ENCODE data around the gene RAD51B. TPM values are rescaled to one million over a fixed set of nuclear protein-coding genes. Genes with fewer than 3 reads are reported as not detected.
"Not testable (repeated sequence)": the region's sequence is repeated elsewhere in the genome, so short reads cannot be mapped to it uniquely, and the experiment has no call there.

Gene RAD51B
- total and polyA plus RNA-seq, 5 donors: 0.88 to 5.3 (median 3.3) TPM

DNA sequence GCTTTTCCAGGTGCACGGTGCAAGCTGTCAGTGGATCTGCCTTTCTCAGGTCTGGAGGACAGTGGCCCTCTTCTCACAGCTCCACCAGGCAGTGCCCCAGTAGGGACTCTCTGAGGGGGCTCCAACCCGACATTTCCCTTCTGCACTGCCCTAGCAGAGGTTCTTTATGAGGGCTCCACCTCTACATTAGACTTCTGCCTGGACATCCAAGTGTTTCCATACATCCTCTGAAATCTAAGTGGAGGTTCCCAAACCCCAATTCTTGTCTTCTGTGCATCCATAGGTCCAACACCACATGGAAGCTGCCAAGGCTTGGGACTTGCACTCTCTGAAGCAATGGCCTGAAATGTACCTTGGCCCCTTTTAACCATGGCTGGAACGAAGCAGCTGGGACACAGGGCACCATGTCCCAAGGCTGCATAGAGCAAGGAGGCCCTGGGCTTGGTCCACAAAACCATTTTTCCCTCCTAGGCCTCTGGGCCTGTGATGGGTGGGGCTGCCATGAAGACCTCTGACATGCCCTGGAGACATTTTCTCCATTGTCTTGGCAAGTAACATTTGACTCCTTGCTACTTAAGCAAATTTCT is 282.2 kb downstream of the RAD51B start:
- H3K4me1 ChIP-seq (ENCODE audit: control insufficient read depth, insufficient read depth, low read length); ATAC-seq; H3K9me3 ChIP-seq (ENCODE audit: control insufficient read depth, low read length); H3K27ac ChIP-seq (ENCODE audit: low read length); intact Hi-C loops (cut with DNase I); H3K27me3 ChIP-seq (ENCODE audit: control insufficient read depth, insufficient read depth); H3K4me3 ChIP-seq (ENCODE audit: low read length); DNase-seq: not testable (repeated sequence)
- WGBS: over 99% methylated on average over 3 of the region's 3 CpGs

DNA sequence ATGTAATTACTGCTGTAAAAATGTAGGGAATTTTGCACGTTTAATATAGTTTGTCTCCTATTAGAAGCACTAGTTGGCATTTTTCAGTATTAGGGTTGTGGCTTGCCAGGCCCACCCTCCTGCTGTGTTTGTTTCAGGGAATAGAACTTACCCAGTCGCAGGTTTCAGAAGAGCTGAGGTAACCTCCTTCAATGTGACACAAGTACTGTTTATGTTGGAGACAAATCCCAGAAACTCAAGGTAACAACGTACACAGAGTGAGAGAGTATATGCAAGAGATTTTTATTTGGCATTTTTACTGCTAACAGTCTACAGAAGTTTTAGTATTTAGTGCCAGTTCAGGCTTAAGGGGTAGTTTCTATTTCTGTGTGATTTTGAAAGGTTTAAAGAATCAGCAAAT is 284.3 kb downstream of the RAD51B start:
- Histone ChIP-seq H3K27ac (ENCODE audit: low read length) (no peak overlapping the region), H3K4me1 (ENCODE audit: control insufficient read depth, insufficient read depth, low read length) (no peaks in the 10 kb centered on the region), H3K9me3 (ENCODE audit: control insufficient read depth, low read length) (peaks cover 5% of the 10 kb centered on the region), H3K4me3 (ENCODE audit: low read length) (no peak overlapping the region), H3K27me3 (ENCODE audit: control insufficient read depth, insufficient read depth) (no peaks in the 10 kb centered on the region)
- intact Hi-C loops (cut with DNase I): no loop called here
- 68% methylated on average over 3 of the region's 3 CpGs for WGBS
- no peak for DNase-seq
- ATAC-seq: peak in 1 of 2 donors; percentile 16

DNA sequence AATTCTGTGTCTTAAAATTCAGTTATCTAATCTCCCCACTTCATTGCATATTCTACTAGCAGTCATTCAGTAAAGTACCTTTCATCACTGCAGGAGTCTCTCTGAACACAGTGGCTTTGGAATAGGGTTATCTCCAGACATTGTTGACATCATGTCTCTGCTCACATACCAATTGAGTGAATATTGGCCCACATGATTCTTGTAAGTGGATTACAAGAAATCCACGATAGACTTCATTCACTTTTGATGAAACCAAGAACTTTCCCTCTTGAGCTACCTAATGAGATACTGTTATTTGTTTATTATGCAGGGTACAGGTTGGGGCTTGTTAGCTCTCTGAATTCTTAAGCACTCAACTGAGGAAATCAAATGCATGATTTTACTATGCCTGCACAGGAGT is 284.9 kb downstream of the RAD51B start:
- DNase-seq (no peak), ATAC-seq (peak; percentile 90 to 92)
- no peaks in the 10 kb centered on the region for H3K4me1 ChIP-seq (ENCODE audit: control insufficient read depth, insufficient read depth, low read length)
- H3K4me3 ChIP-seq (ENCODE audit: low read length): no peak overlapping the region
- intact Hi-C loops (cut with DNase I): no loop called here
- 39% methylated on average over 1 of the region's 1 CpG for WGBS
- H3K27ac ChIP-seq (ENCODE audit: low read length): no peak overlapping the region
- H3K9me3 ChIP-seq (ENCODE audit: control insufficient read depth, low read length): peaks cover 5% of the 10 kb centered on the region
- H3K27me3 ChIP-seq (ENCODE audit: control insufficient read depth, insufficient read depth): no peaks in the 10 kb centered on the region

DNA sequence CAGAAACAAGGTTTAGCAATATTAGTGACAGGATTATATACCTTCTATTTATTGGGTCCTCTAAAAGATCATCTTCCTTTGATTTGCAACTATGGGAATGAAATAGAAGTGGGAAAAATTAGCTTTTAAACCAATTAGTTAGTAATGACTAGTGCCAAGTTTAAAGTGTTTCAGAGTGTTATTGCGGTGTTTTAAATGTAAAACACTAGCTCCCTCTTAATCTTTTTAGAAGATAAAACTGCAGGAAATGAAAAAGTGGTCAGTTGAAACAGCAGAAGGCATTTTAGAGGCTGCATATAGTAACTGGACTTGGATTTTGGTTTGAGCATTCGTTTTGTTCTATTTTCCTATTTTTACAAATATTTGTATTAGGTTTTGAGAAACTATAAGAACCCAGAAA is 286.2 kb downstream of the RAD51B start:
- 26% methylated on average over 2 of the region's 2 CpGs for WGBS
- H3K27me3 ChIP-seq (ENCODE audit: control insufficient read depth, insufficient read depth): no peaks in the 10 kb centered on the region
- H3K4me1 ChIP-seq (ENCODE audit: control insufficient read depth, insufficient read depth, low read length): no peaks in the 10 kb centered on the region
- intact Hi-C loops (cut with DNase I): no loop called here
- peaks cover 5% of the 10 kb centered on the region for H3K9me3 ChIP-seq (ENCODE audit: control insufficient read depth, low read length)
- no peak for ATAC-seq
- no peak for DNase-seq
- no peak overlapping the region for H3K4me3 ChIP-seq (ENCODE audit: low read length)
- H3K27ac ChIP-seq (ENCODE audit: low read length): no peak overlapping the region

GRCh38 chr14:68106456-68106855 is 286.9 kb downstream of the RAD51B start:
- 79% methylated on average over 1 of the region's 1 CpG for WGBS
- peaks cover 5% of the 10 kb centered on the region for H3K9me3 ChIP-seq (ENCODE audit: control insufficient read depth, low read length)
- no peak overlapping the region for H3K27ac ChIP-seq (ENCODE audit: low read length)
- no peaks in the 10 kb centered on the region for H3K4me1 ChIP-seq (ENCODE audit: control insufficient read depth, insufficient read depth, low read length)
- intact Hi-C loops (cut with DNase I): no loop called here
- DNase-seq: no peak
- H3K27me3 ChIP-seq (ENCODE audit: control insufficient read depth, insufficient read depth): no peaks in the 10 kb centered on the region
- no peak overlapping the region for H3K4me3 ChIP-seq (ENCODE audit: low read length)
- ATAC-seq: no peak

DNA sequence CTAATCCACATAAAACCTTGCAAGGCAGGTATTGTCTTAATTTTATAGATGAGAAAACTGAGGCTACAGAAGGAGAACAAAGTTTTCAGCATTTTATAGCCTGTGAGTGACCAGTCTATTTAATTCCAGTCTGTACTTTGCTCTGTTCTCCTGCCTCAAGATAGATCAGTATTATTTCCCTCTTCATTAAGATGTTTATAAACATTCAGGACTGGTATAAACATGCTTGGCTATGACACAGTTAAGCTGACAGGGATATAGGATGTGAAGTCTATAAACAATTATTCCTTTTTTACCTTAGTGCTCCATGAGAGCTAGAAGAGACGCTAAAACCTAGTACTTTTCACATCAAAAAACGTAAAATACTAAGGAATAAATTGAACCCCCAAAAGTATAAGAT is 287.3 kb downstream of the RAD51B start:
- intact Hi-C loops (cut with DNase I): no loop called here
- no peak overlapping the region for H3K4me3 ChIP-seq (ENCODE audit: low read length)
- no peak for ATAC-seq
- no peak for DNase-seq
- WGBS: 97% methylated on average over 2 of the region's 2 CpGs
- no peaks in the 10 kb centered on the region for H3K27me3 ChIP-seq (ENCODE audit: control insufficient read depth, insufficient read depth)
- H3K9me3 ChIP-seq (ENCODE audit: control insufficient read depth, low read length): peaks cover 1% of the 10 kb centered on the region
- no peak overlapping the region for H3K27ac ChIP-seq (ENCODE audit: low read length)
- H3K4me1 ChIP-seq (ENCODE audit: control insufficient read depth, insufficient read depth, low read length): no peaks in the 10 kb centered on the region

- WGBS: 85% methylated on average over 4 of the region's 4 CpGs
Measured at GRCh38 chr14:68109132-68109900, 289.7 kb downstream of the RAD51B start.

GRCh38 chr14:68111097-68111852 is 291.7 kb downstream of the RAD51B start:
- H3K9me3 ChIP-seq (ENCODE audit: control insufficient read depth, low read length): no peaks in the 10 kb centered on the region
- DNase-seq (no peak), ATAC-seq (no peak)
- H3K4me1 ChIP-seq (ENCODE audit: control insufficient read depth, insufficient read depth, low read length): no peaks in the 10 kb centered on the region
- H3K4me3 ChIP-seq (ENCODE audit: low read length): no peak overlapping the region
- WGBS: 59% methylated on average over 5 of the region's 5 CpGs
- H3K27me3 ChIP-seq (ENCODE audit: control insufficient read depth, insufficient read depth): no peaks in the 10 kb centered on the region
- intact Hi-C loops (cut with DNase I): no loop called here
- H3K27ac ChIP-seq (ENCODE audit: low read length): no peak overlapping the region

More at GRCh38 chr14:68109132-68109900, 289.7 kb downstream of the RAD51B start:
- H3K9me3 ChIP-seq (ENCODE audit: control insufficient read depth, low read length): no peaks in the 10 kb centered on the region
- intact Hi-C loops (cut with DNase I): no loop called here
- DNase-seq (no peak), ATAC-seq (peak in 1 of 2 donors; percentile 35)
- no peaks in the 10 kb centered on the region for H3K27me3 ChIP-seq (ENCODE audit: control insufficient read depth, insufficient read depth)
- H3K27ac ChIP-seq (ENCODE audit: low read length): no peak overlapping the region
- no peak overlapping the region for H3K4me3 ChIP-seq (ENCODE audit: low read length)
- no peaks in the 10 kb centered on the region for H3K4me1 ChIP-seq (ENCODE audit: control insufficient read depth, insufficient read depth, low read length)

- Histone ChIP-seq H3K27ac (ENCODE audit: low read length) (no peak overlapping the region), H3K4me1 (ENCODE audit: control insufficient read depth, insufficient read depth, low read length) (no peaks in the 10 kb centered on the region), H3K9me3 (ENCODE audit: control insufficient read depth, low read length) (no peaks in the 10 kb centered on the region), H3K27me3 (ENCODE audit: control insufficient read depth, insufficient read depth) (no peaks in the 10 kb centered on the region), H3K4me3 (ENCODE audit: low read length) (no peak overlapping the region)
- ATAC-seq: no peak
- intact Hi-C loops (cut with DNase I): no loop called here
- 91% methylated on average over 2 of the region's 2 CpGs for WGBS
- no peak for DNase-seq
Measured at GRCh38 chr14:68111853-68112270, 292.3 kb downstream of the RAD51B start.

DNA sequence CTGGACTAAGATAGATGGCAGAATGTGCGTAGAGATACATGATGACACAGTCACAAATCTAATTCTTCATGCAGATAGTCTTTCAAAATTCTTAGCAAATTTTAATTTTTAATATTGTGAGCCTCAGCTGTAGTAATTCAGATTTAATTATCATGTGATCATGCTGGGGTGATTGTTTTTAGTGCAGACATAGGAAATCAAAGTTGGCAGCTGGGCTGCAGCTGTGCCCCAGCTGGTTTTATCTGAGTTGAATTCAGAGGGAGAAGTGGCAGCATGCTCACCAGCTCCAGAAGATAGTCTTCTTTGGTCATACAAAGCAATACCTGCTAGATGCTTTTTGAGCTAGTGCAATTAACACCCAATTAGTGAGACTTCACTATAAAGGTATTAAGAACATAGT is 292.9 kb downstream of the RAD51B start:
- 98% methylated on average over 1 of the region's 1 CpG for WGBS
- intact Hi-C loops (cut with DNase I): no loop called here

GRCh38 chr14:68113343-68113930 is 293.9 kb downstream of the RAD51B start:
- Histone ChIP-seq H3K27me3 (ENCODE audit: control insufficient read depth, insufficient read depth) (no peaks in the 10 kb centered on the region), H3K27ac (ENCODE audit: low read length) (no peak overlapping the region), H3K4me3 (ENCODE audit: low read length) (no peak overlapping the region), H3K4me1 (ENCODE audit: control insufficient read depth, insufficient read depth, low read length) (no peaks in the 10 kb centered on the region), H3K9me3 (ENCODE audit: control insufficient read depth, low read length) (no peaks in the 10 kb centered on the region)
- ATAC-seq: no peak
- intact Hi-C loops (cut with DNase I): no loop called here
- DNase-seq: no peak
- 69% methylated on average over 3 of the region's 3 CpGs for WGBS

More for the DNA sequence above, 292.9 kb downstream of the RAD51B start:
- DNase-seq: no peak
- H3K4me3 ChIP-seq (ENCODE audit: low read length): no peak overlapping the region
- H3K27me3 ChIP-seq (ENCODE audit: control insufficient read depth, insufficient read depth): no peaks in the 10 kb centered on the region
- H3K9me3 ChIP-seq (ENCODE audit: control insufficient read depth, low read length): no peaks in the 10 kb centered on the region
- H3K27ac ChIP-seq (ENCODE audit: low read length): no peak overlapping the region
- no peak for ATAC-seq
- H3K4me1 ChIP-seq (ENCODE audit: control insufficient read depth, insufficient read depth, low read length): no peaks in the 10 kb centered on the region

All from right cardiac atrium (tissue), 5 donors.